GM18499 (cell line): Measurements from ENCODE around the gene PPM1M.
"Not testable (repeated sequence)": the region's sequence is repeated elsewhere in the genome, so short reads cannot be mapped to it uniquely, and the experiment has no call there.

Experiments used
- ATAC-seq: cut with Tn5 transposase; IDR thresholded peaks from one replicate; pipeline ENCODE4 v1.9.1; 2021; ENCODE audit warnings: moderate number of reproducible peaks; ENCODE audit not compliant: insufficient read depth, unreplicated experiment

The PPM1M gene

DNA sequence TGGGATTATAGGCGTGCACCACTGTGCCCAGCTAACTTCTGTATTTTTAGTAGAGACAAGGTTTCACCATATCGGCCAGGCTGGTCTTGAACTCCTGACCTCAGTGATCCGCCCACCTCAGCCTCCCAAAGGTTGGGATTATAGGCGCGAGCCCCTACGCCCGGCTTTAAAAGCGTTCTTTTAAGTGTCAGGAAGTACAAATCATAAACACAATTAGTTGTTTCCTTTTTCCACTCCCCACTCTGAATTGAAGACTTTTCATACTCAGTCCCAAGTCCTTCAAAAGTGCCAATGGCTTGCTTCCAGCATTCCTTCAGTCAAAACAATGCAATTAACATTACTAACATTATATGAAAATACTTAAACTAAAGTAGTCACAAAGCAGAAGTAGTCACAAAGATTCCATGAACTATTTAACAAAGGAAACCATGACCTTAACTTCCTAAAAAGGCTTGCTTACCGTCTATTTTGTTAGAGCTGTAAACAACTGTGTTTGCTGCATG, 24.7 kb downstream of the PPM1M start:
- ATAC-seq: no peak

DNA sequence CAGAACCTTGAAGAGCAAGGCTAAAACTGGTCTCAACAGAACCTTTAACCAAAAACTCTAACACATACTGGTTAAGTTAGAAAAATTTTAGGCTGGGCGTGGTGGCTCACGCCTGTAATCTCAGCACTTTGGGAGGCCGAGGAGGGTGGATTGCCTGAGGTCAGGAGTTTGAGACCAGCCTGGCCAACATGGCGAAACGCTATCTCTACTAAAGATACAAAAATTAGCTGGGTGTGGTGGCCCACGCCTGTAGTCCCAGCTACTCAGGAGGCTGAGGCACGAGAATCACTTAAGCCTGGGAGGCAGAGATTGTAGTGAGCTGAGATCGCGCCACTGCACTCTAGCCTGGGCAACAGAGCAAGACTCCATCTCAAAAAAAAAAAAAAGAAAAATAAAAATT, 26.6 kb downstream of the PPM1M start:
- ATAC-seq: not testable (repeated sequence)

GRCh38 chr3:52272831-52273230, 27.3 kb downstream of the PPM1M start:
- no peak for ATAC-seq

DNA sequence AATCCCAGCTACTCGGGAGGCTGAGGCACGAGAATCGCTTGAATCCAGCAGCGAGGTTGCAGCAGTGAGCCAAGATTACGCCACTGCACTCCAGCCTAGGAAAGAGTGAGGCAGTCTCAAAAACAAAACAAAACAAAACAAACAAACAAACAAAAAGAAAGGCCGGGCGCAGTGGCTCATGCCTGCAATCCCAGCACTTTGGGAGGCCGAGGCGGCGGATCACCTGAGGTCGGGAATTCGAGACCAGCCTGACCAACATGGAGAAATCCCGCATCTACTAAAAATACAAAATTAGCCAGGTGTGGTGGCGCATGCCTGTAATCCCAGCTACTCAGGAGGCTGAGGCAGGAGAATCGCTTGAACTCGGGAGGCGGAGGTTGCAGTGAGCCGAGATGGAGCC, 29.2 kb downstream of the PPM1M start:
- ATAC-seq: not testable (repeated sequence)

- no peak for ATAC-seq
These were observed 31.8 kb downstream of the PPM1M start for GRCh38 chr3:52277071-52277964.

DNA sequence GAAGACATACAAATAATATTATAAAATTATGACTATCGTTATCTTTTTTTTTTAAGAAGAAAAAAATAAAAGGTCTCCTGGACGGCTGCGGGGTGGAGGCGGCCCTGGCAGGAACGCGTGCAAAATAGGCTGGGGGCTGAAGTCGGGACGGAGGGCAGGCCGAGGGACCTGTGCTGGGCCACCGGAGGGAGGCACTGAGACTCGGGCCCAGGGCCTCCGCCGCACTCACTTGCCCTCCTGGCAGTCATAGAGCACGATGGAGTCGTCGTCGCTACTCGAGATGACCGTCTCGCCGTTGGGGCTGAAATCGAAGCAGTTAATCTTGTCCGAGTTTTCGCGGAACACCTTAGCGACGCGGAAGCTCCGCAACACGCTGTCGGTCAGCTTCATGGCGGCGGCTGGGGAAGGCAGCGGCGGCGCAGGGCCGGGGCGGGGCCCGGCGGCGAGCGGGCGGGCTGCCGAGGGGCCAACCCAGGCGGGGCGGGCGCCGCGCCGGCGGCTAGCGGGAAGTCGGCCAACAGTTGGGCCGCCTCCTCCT, 32.5 kb downstream of the PPM1M start:
- peak; percentile 45 for ATAC-seq

DNA sequence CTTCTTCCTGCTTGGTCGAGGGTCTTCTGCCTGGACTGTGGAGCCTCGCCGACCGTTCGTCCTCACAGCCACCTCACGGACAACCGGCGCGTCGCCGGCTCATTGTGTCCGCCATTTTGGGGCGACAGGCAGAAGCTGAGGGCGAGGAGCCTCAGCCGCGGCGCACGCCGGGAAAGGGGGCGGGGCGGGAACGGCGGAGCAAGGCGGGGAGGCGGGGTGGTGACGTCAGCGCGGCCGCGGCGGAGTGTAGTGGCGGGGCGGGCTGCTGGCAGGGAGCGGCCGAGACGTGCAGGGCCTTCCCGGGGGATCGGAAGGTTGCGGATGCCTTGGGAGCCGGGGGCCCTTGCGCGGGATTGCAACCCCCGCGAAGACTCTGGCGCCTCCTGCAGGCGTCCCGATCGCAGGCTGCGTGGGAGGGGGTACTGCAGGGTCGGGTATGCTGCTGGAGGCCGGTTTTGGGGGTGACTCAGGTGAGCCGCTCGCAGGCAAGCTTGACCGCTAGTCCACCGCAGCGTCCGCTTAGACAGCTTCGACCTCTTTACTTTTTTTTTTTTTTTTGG, 33.0 kb downstream of the PPM1M start, which contains the start of gene WDR82:
Gene WDR82 (minus strand): TSS at position 140 of the 560 bp plus-strand sequence. CDS start 288 bp downstream, outside the sequence.
- peak; percentile 41 for ATAC-seq

- ATAC-seq: no peak
These were observed 34.0 kb downstream of the PPM1M start for GRCh38 chr3:52279596-52279995.

GRCh38 chr3:52280050-52280461, 34.5 kb downstream of the PPM1M start:
- ATAC-seq: no peak

- ATAC-seq: no peak
These were observed 36.6 kb downstream of the PPM1M start for GRCh38 chr3:52281981-52282801.

DNA sequence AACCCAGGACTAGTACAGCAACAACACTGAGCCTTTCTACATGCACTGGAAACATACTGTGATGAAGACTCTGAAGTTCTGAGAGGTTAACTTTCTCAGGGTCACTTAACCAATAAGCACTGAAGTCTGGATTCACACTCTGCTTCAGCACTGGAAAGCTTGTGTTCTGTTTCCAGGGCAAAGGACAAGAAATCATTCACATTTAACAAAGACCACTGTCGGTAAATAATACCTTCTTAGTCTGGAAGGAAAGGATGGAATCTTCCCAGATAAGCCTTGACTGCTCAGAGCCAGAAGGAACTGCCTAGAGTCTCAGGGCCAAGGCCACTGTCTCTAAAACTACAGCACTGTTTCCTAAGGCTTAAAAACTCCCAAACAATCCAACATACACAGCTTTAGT, 37.7 kb downstream of the PPM1M start:
- no peak for ATAC-seq

- ATAC-seq: not testable (repeated sequence)
These were observed 38.5 kb downstream of the PPM1M start for GRCh38 chr3:52284051-52284450.

DNA sequence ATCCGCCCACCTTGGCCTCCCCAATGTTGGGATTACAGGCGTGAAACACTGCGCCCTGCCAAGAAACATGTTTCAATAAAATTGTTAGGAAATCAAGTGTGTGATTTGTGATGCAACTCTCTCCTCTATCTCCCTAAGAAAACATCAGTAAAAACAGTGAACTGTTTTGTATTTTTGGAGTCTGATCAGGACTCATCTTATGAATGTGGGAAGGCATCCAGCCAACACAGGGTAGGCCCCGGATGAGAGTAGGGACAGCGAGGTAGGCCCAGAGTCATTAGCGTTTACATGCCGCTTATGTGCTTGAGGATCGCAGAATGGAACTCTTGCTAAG, 41.2 kb downstream of the PPM1M start:
- ATAC-seq: no peak

DNA sequence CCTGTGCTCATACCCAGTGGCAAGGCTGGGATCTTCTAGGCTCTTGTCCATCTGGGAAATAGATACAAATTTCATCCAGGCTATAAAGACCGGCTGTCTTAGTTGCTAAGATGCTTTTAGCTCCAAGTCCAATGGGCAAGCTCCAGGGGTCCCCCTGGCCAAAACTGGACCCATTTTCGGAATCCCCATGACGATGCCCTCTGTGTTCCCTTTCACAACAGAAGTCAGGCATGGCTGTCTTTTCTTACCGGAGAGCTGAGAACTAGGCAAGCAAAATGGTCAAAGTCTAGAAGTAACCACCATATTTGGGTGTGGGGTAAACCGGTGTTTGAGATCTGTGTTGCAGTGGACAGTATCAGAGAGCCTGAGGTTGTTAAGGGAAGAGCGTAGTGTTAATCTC, 43.1 kb downstream of the PPM1M start:
- no peak for ATAC-seq

- no peak for ATAC-seq
These were observed 43.8 kb downstream of the PPM1M start for GRCh38 chr3:52289338-52289746.

GRCh38 chr3:52289747-52290595, 44.4 kb downstream of the PPM1M start:
- ATAC-seq: no peak

DNA sequence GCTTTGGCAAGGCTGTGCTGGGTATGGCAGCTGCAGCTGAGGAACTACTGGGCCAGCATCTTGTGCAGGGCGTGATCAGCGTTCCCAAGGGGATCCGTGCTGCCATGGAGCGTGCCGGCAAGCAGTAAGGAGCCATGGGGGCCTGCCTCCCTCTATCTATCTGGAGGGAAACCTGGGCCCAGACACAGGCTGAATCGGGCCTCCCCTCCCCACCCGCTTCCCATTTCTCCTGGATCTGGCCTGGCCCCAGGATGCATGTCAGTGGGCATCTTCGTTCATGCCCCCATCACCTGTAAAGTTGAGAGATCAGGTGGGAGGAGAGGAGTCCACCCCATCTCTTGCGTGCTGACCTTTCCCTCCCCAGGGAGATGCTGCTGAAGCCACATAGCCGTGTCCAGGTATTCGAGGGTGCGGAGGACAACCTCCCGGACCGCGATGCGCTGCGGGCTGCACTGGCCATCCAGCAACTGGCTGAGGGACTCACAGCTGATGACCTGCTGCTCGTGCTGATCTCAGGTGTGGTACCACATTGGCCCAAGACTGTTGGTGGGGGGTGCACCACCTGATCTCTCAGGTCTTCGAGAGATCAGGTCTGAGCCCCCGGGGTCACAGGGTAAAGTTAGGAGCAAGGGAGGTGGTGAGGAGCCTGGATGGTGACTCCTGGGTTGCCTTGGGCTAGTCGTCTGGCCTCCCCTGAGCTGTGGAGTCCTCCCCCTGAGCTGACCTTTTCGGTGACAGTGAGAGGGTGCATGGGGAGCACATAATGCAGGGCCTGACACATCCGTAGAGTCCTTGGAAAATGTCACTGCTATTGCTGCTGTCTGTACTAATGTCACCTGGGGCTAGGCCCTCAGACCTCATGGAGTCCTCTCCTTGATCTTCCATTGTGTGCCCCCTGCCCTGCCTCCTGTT, 45.3 kb downstream of the PPM1M start:
- ATAC-seq: no peak

- ATAC-seq: no peak
These were observed 46.1 kb downstream of the PPM1M start for GRCh38 chr3:52291508-52292181.
